ENCODE measurements around the gene SLC38A10.
A peak's percentile ranks its signal among the peaks of the same experiment; 100 is the strongest.

The SLC38A10 gene

GRCh38 chr17:81241648-81242420 is 53.3 kb downstream of the SLC38A10 start:
- DNase-seq (ENCODE audit: low read depth in 3 of 3), result peak in 2 of 3 experiments; percentile 36 to 61

DNA sequence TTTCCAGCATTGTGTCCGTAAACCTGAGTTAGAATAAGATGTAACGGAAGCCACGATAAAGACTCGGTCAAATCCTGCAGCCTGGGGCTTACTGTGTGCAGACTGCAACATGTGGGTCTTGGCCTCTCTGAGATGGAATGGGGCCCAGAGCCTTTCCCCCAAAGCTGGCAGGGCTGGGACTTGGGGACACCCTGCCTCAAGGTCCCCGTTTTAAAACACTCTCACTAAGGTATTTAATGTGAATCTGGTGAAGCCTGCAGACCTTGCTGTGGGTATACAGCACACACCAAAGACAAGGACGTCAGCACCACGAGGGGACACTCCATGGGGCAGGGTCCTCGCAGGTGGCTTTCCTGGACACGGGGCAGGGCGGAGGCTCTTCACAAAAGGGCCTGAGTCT is 53.9 kb downstream of the SLC38A10 start:
- no peak for DNase-seq (ENCODE audit: low read depth in 3 of 3)

DNA sequence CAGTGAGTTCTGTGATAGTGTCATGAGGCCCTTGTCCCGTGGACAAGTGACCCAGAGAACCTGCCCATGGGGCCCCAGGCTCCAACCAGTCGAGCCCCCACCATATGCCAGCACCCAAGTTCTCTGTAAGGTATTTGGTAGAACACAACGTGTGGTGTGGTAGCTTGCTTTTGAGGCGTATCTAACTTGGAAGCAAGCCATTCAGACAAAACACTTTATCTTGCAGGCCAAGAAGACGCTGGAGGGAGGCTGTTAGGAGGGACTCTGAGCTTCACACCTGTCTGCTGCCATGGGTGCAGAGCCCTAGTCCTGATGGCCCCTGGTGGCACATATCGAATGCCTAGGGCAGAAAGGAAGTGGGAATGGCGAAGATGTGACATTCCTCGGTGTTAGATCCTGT is 54.3 kb downstream of the SLC38A10 start:
- no peak for DNase-seq (ENCODE audit: low read depth in 3 of 3)

DNA sequence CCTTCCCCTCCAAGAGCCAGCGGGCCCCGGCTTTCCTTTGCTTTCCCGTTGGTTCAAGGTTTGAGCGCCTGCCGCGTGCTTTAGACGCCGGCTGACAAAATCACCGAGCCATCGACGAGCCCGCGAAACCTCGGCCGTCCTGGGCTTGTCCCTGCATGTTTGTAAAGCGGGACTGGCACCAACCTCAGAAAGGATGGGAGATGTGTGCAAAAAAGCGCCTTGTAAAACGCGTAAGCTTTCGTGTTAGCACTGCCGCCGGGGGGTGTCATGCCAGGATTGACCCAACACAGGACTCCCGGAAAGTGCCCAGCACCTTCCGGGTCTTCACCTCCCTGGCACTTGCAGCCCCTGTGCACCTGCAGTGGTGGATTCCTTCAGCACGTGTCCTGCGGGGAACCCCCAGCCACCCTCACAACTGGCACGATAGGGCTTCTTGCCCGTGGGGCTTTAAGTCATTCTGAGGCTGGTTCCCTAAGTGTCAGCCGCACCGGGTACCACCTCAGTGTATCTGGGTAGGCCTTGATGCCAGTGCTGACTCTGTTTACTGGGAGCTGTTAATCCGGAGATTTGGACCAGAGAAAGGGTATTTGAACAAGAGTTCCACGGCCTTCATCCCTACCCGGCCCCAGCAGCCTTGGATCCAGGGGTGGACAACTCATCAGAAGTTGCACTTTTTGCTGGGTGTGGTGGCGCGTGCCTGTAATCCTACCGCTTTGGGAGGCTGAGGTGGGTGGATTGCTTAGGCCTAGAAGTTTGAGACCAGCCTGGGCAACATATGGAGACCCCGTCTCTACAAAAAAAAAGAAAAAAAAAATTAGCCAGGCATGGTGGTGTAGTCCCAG is 55.2 kb downstream of the SLC38A10 start:
- DNase-seq (ENCODE audit: low read depth in 3 of 3), result peak in 2 of 3 experiments; percentile 45 to 56

GRCh38 chr17:81238815-81239713 is 56.0 kb downstream of the SLC38A10 start, which contains the start of the genes NDUFAF8 and TEPSIN:
TSS of gene NDUFAF8 (plus strand) at chr17:81239318. CDS start at chr17:81239364, 46 bp downstream.
TSS of gene TEPSIN (minus strand) at chr17:81239055. CDS start at chr17:81239033, 22 bp downstream.
- peak; percentile 90 to 94 (median 90) for DNase-seq (ENCODE audit: low read depth in 3 of 3)

GRCh38 chr17:81238490-81238814 is 56.7 kb downstream of the SLC38A10 start:
- no peak for DNase-seq (ENCODE audit: low read depth in 3 of 3)

DNA sequence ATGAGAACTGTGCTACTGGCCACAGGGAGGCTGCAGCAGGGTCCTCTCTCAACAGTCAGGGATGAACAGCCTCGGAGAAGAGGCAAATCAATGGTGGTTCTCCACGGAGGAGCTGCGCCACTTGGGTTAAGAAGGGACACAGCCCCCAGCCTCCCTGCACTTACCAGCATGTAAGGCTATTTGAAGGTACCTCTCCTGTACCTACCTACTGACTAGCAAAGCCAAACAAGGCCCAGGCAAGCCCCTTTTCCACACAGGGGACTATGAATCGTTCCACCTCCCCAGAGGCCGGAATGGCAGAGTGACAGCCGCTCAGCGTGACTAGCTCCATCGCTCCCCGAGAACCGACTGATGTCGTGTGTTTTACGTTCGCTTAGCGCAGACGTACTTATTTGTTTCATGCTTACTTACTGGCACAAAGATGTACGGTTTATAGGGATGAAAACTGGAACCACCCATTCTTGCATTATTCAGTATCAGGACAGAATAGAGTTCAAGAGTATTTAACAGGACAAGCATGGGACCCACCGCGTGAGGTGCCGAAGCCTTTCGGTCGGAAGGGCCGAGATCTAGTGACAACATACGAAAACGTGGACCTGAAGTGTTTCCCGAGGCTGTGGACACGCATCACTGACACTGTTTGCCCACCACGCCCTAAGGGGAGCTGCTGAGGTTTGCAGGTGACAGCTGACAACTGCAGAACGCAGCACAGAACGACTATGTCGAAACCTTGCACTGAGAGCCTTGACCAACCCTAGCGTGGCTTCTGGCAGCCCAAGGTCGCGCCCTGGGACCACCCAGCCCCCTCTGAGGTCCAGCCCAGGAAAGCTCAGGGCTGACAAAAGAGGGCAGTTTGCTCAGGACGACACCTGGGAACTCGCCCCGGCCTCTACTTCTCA is 57.3 kb downstream of the SLC38A10 start:
- no peak for DNase-seq (ENCODE audit: low read depth in 3 of 3)

DNA sequence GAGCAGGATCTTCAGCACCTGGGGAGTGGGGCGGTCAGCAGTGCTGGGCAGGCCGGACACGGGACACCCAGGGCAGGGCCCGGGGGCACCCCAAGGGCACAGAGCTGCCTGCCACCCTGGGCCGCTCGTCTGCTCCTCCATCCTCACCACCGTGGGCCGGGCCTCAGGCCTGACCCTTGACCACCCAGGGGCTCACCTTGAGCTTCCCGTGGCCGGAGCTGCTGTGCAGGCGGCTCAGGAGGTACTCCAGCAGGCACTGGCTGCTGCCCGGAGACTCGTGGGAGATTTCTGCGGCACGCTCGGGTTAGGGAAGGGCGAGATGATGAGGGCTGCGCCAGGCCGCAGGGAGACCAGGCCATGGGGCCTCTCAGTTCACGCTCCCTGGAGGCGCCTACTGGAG is 58.3 kb downstream of the SLC38A10 start:
- no peak for DNase-seq (ENCODE audit: low read depth in 3 of 3)

GRCh38 chr17:81235822-81236740 is 59.0 kb downstream of the SLC38A10 start:
- no peak for DNase-seq (ENCODE audit: low read depth in 3 of 3)

GRCh38 chr17:81234940-81235821 is 59.9 kb downstream of the SLC38A10 start:
- no peak for DNase-seq (ENCODE audit: low read depth in 3 of 3)

GRCh38 chr17:81234506-81234855 is 60.6 kb downstream of the SLC38A10 start:
- no peak for DNase-seq (ENCODE audit: low read depth in 3 of 3)

DNA sequence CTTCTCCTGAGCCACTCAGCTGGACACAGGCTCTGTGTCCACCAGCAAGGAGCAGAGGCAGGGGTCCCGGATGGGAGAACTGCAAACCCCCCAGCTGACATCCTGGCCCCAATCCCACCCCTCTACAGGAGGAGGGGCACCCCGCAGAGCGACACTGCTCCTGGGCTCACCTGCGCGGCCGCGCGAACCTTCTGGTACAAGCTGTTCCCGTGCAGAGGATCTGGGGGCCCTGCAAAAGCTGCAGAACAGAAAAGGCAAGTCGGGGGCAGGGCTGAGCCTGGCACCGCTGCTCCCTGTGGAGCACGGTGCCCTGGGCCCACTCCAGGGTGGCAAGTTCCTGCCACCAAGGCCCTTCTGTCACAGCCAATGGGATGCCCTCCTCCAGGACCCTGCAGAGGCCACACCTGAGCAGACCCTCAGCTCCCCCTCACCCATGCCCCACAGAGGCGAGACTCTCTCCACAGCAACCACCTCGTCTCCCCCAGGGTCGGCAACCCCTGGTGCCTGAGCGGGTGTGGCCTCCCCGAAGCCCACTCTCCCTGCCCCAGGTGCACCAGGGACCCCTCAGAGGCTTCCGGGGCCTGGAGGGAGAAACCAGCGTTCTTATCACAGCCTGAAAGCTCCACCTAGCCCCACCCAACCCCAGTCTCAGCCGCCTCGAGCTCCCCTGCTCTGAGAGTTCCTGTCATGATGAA is 61.1 kb downstream of the SLC38A10 start:
- no peak for DNase-seq (ENCODE audit: low read depth in 3 of 3)

DNA sequence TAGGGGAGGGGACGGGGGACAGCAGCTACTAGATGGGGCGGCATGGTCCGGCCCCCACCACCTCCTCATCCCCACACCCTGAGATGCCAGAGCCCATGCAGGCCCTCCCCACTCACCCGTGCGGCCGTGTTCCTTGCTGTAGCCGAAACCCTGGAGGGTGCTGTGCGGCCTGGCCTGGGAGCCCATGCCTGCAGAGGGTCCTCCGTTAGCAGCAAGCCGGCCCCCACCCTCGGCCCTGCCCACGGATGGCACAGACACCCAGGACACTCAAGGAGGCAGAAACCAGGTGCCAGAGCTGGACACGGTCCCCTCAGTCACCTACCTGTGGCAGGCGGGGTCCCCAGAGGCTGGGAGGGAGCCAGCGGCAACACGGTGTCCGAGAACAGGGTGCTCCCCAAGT is 61.8 kb downstream of the SLC38A10 start:
- no peak for DNase-seq (ENCODE audit: low read depth in 3 of 3)

- no peak for DNase-seq (ENCODE audit: low read depth in 3 of 3)
Measured at GRCh38 chr17:81232616-81233241, 62.4 kb downstream of the SLC38A10 start.

DNA sequence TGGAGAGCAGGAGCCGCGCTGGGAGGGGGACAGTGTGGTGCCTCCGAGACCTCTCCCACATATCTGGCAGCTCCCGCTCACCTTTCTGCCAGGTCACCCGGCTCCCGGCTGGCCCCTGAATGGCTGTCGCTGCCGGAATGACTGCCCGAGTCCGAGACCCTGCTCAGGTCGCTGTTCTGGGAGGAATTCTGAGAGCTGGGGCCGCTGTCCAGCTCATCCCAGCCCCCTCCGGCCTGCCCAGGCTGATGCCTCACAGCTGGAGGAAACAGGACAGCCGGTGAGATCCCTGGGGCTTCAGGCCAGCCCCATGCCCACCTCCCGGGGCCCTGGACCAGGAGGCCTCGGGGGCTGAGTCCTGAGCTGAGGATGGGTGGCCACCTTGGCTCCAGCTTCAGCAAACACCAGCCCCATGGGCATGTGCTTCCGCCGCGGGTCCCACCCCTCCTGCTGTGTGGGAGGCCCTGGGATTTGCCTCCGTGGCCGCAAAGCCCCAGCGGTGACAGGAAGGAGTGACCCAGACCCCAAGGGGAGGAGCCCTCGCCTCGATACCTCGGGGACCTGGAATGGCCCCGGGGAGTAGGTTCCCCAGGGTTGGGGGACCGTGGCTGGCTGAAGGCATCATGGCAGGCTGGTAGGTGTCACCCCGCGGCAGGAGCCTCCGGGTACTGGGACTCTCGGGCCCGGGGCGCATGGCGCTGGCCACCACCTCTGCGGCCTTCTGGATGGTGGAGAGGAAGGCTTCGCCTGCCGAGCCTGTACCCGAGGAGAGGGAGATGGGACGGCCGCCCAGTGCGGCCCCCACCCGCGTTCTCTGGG is 63.1 kb downstream of the SLC38A10 start:
- no peak for DNase-seq (ENCODE audit: low read depth in 3 of 3)

DNA sequence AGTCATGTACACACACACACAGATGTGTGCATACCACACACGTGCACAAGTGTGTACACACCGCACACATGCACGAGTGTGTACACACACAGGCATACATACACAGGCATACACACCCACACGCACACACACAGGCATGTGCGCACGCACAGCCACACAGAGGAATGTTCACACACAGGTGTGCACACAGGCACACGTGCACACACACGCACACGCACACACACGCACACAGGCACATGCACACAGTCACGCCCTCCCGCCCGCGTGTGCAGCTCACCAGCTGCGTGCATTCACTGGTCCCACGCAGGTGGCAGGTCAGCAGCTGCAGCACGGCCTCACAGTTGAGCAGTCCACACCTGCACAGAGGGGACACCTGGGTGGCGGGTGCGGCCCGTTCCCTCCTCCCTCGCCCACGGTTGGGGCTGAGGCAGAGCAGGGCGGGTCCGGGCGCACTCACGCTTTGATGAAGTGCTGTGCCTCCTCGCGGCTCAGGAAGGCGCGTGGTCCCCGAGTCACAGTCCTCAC is 63.9 kb downstream of the SLC38A10 start:
- DNase-seq (ENCODE audit: low read depth in 3 of 3), result no peak

Data from stimulated activated CD4-positive, alpha-beta T cell treated with anti-CD3 and anti-CD28 coated beads, TNF-alpha, amount 100 ng/mL, for 24 hours (primary cell).